NCI-H460 (cell line): ENCODE results near the gene ADCK2. TPM values are rescaled to one million over a fixed set of nuclear protein-coding genes. Genes with fewer than 3 reads are reported as not detected.
"Not testable (repeated sequence)": the region's sequence is repeated elsewhere in the genome, so short reads cannot be mapped to it uniquely, and the experiment has no call there.

Experiments used
- DNase-seq: peaks from one replicate; pipeline ENCODE4 v3.0.0-alpha.2; 2016; ENCODE audit warnings: low read depth; ENCODE audit errors: extremely low read depth
- small RNA-seq, 2 experiments: library from RNA; depleted of rRNA; stranded (forward); fragments of <200 nt; gene quantifications; one replicate each; pipeline ENCODE3, GENCODE V24; 2014
- total RNA-seq: library from RNA; depleted of rRNA; stranded (reverse); fragments of >200 nt; shearing (Covaris generic); gene quantifications from 2 replicates; pipeline ENCODE4 v1.2.3, GENCODE V29; 2014; rRNA removed

Gene ADCK2
- total RNA-seq, 1 experiment from 2014 or later, result 25.3 TPM

DNA sequence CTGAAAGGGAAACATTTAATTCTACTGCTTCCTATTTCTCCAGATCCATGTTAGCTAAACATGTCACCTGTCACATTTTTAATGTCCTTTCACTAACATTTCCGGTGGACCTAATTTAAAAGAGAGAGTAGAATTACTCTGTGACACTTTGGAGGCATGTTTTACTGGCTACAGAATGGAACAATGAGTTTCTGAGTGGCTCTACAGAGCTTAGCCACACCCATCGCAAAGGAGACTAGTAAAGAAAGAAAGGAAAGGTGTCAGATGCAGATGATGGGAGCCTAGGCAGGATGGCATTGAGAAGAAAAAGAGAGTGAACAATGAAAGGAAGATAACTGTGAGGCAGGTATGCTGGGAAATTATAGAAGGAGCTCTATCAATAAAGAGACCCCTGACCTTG lies 59.7 kb downstream of the ADCK2 start:
- DNase-seq, result no peak

DNA sequence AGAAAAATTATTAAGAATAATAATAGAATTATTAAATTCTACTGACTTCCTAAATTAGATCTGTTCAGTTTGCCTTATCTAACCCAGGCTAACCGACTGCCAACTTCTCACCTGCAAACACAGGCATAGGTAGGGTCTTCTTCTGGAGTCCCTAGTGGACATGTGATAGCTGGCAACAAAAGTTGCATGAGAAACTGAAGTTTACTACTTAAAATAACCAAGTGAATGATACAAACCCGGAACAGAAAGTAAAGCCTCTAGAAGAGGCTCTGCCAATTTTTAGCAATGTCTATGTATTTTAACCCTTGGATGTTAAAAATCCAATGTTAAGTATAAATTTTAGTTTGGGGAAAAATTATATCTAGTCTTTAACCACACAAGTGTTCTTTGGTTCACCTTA lies 61.4 kb downstream of the ADCK2 start:
- DNase-seq, result no peak

DNA sequence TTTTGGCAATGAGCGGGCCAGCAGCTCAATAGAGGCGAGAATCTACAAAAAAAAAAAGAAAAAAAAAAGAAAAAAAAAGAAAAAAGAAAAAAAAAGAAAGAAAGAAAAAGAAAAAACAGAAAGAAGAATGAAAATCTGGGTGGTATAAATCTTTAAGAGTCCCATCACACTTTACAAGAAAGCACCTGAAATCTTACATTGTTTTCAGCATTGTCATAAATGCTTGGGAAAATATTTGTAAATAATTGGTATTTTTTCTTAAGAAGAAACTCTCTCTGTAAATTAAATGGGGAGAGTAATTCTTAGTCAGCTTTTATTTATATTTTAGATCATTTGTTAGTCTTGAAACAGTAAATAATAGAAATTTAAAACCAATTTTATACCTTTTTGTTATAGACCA lies 62.0 kb downstream of the ADCK2 start:
- DNase-seq, result no peak

DNA sequence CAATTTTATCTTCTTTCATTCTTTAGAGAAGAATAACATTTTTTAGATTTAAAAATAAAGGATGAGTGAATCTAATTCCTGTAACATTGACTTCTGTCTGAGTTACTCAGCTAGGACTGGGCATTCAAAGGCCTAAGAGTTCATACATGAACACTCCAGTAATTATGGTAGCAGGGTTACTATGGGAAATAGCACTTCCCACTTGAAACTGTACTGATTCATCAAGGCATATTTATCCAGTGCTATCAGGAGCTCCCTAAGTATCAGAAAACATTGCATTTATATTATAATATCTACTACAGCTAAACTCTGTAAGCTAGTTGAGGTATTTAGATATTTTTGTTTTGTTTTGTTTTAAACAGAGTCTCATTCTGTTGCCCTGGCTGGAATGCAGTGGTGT lies 65.5 kb downstream of the ADCK2 start:
- DNase-seq, result no peak

DNA sequence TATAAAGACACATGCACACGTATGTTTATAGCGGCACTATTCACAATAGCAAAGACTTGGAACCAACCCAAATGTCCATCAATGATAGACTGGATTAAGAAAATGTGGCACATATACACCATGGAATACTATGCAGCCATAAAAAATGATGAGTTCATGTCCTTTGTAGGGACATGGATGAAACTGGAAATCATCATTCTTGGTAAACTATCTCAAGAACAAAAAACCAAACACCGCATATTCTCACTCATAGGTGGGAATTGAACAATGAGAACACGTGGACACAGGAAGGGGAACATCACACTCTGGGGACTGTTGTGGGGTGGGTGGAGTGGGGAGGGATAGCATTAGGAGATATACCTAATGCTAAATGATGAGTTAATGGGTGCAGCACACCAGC lies 70.5 kb downstream of the ADCK2 start:
- DNase-seq, result not testable (repeated sequence)

DNA sequence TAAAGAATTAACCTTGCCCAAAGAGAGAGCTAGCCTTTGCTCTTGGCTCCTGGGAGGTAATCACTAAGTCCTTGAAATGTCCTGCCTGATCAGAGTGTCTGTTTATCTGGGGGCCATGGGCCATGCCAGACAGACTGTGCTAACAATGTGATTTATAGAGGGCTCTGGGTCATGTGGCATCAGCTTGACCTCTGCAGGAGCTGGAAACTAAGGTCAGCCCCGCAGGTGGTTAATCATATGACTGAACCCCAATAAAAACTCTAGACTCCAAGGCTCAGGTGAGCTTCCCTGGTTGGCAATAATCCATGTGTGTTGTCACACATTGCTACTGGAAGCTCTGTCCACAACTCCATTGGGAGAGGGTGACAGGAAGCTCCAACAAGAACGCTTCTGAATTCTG lies 71.3 kb downstream of the ADCK2 start:
- no peak for DNase-seq

Small RNA genes within 50 kb of the gene (small RNA-seq; reads per million reads assigned to genes)
- gene RN7SL771P, result 0 reads per million in 2 experiments

Other genes with a start within 250 kb of the ADCK2 start
- 54.2 and 62.6 TPM in 2 replicates for gene MKRN1, start 193.4 kb upstream of the ADCK2 start, total RNA-seq
- gene DENND2A, start 32.1 kb upstream of the ADCK2 start, total RNA-seq, result 0.02 and 0.09 TPM in 2 replicates
- gene NDUFB2, start 23.8 kb downstream of the ADCK2 start, total RNA-seq, result 115 TPM in 2 replicates